Choroid plexus epithelial cell (primary cell): ENCODE data around the gene YLPM1.

ENCODE experiments used
- DNase-seq: peaks from one replicate; pipeline ENCODE4 v3.0.0-alpha.2; 2010; ENCODE audit warnings: low read depth
- H3K4me3 ChIP-seq: 2 replicates; pipeline ENCODE4 v1.5.1; 2011; ENCODE audit warnings: low read depth, mild to moderate bottlenecking, control low read depth, low read length, moderate library complexity
- CTCF ChIP-seq: conservative IDR thresholded peaks from 2 replicates; pipeline ENCODE4 v1.5.1; 2011; ENCODE audit warnings: low read depth, mild to moderate bottlenecking, control low read depth, inconsistent platforms, low read length, moderate library complexity

YLPM1 gene

GRCh38 chr14:74866708-74867389 is 103.7 kb downstream of the YLPM1 start:
- no peak overlapping the region for H3K4me3 ChIP-seq
- no peak for DNase-seq
- TF ChIP-seq CTCF = no peak

DNA sequence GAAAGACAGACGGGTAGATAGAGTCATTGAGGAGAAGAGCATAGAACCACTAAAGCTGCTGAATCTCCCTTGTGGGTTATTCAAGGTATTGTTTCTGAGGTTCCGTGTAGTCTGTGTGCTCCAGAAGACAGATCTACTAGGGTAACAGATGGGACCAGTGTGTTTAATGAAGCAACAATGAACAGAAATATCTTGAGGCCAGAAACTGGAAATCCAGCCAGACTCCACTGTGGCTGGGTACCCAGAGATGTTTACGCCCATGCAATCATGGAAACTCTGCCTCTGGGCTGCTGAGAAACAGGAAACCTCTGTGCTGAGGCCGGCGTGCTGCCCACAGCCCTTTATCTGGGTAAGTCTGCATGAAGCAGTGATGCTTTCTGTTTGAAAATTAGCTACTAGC is 104.6 kb downstream of the YLPM1 start:
- peak; percentile 43 for DNase-seq
- no peak for TF ChIP-seq CTCF
- H3K4me3 ChIP-seq = no peak overlapping the region

- H3K4me3 ChIP-seq = no peak overlapping the region
- no peak for TF ChIP-seq CTCF
- no peak for DNase-seq
Observed at GRCh38 chr14:74868739-74869138, 105.6 kb downstream of the YLPM1 start.

DNA sequence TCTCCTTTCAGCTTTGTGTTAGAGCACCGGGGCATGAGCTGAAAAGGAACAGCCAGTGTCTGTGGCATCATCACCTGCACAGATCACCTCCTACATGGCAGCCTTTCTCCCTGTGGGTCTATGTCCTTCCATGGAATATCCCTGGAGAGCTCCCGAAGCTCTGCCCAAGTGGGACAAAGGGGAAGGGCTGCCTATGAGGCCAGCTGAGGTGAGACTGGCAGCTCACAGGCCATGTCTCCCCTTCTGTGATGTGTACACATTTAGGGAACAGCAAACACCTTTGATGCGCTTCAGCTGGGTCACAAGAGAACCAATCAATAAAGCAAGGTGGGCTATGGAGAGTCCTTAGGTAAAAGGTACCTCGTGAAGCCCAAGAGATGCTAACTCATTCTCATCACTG is 108.7 kb downstream of the YLPM1 start:
- DNase-seq = no peak
- no peak for TF ChIP-seq CTCF
- no peak overlapping the region for H3K4me3 ChIP-seq

- no peak for DNase-seq
- no peak overlapping the region for H3K4me3 ChIP-seq
- TF ChIP-seq CTCF = no peak
Observed at GRCh38 chr14:74875204-74875603, 112.1 kb downstream of the YLPM1 start.

GRCh38 chr14:74875941-74876913 is 113.1 kb downstream of the YLPM1 start, which contains the start of gene PROX2:
Gene PROX2, minus strand, starts transcription at chr14:74876145. Its CDS starts 12,311 bp downstream, at chr14:74863834.
- DNase-seq = no peak

More at GRCh38 chr14:74875941-74876913, 113.1 kb downstream of the YLPM1 start, which contains the start of gene PROX2:
- no peak within 1 kb of the TSS for H3K4me3 ChIP-seq
- TF ChIP-seq CTCF = no peak
